Activated CD8-positive, alpha-beta memory T cell treated with anti-CD3 and anti-CD28 coated beads, Interleukin-2, amount 10 ng/mL, durations not matched to agents 7 days and 5 days (primary cell): ENCODE results near the gene TM6SF1. TPM values are rescaled to one million over a fixed set of nuclear protein-coding genes. Genes with fewer than 3 reads are reported as not detected.

Experiments used
- ATAC-seq: fragments of 150-1000 bp; cut with Tn5 transposase; one replicate; pipeline ENCODE4 v1.10.0; 2021; ENCODE audit warnings: moderate library complexity
- CTCF ChIA-PET: fragments of 350-600 bp; sonication (Branson Sonifier 250); formaldehyde crosslinking; loops from one replicate; lab custom pipeline; 2021; ENCODE audit warnings: antibody characterized with exemption; lab: Charles Lee
- DNase-seq: peaks from one replicate; pipeline ENCODE4 v3.0.0-alpha.2; 2020
- H3K27ac Mint-ChIP-seq: one replicate; pipeline ENCODE4 v1.8.0; 2021; ENCODE audit warnings: mild to moderate bottlenecking, mixed read lengths
- H3K27me3 Mint-ChIP-seq: one replicate; pipeline ENCODE4 v1.8.0; 2021; ENCODE audit warnings: mixed read lengths
- H3K36me3 Mint-ChIP-seq: one replicate; pipeline ENCODE4 v1.8.0; 2021; ENCODE audit warnings: mild to moderate bottlenecking, mixed read lengths
- H3K4me1 Mint-ChIP-seq: one replicate; pipeline ENCODE4 v1.8.0; 2021; ENCODE audit warnings: mixed read lengths
- H3K4me3 Mint-ChIP-seq: one replicate; pipeline ENCODE4 v1.8.0; 2021; ENCODE audit warnings: mild to moderate bottlenecking, moderate library complexity, mixed read lengths
- H3K9me3 Mint-ChIP-seq: one replicate; pipeline ENCODE4 v1.8.0; 2022; ENCODE audit warnings: low read depth, mixed read lengths
- total RNA-seq, 2 experiments: library from RNA; stranded (reverse); gene quantifications; one replicate each; pipeline ENCODE4 v1.2.3, GENCODE V29; 2021

TM6SF1 gene
- total RNA-seq, result 10 to 100 TPM; 13.3 to 22.4 TPM

DNA sequence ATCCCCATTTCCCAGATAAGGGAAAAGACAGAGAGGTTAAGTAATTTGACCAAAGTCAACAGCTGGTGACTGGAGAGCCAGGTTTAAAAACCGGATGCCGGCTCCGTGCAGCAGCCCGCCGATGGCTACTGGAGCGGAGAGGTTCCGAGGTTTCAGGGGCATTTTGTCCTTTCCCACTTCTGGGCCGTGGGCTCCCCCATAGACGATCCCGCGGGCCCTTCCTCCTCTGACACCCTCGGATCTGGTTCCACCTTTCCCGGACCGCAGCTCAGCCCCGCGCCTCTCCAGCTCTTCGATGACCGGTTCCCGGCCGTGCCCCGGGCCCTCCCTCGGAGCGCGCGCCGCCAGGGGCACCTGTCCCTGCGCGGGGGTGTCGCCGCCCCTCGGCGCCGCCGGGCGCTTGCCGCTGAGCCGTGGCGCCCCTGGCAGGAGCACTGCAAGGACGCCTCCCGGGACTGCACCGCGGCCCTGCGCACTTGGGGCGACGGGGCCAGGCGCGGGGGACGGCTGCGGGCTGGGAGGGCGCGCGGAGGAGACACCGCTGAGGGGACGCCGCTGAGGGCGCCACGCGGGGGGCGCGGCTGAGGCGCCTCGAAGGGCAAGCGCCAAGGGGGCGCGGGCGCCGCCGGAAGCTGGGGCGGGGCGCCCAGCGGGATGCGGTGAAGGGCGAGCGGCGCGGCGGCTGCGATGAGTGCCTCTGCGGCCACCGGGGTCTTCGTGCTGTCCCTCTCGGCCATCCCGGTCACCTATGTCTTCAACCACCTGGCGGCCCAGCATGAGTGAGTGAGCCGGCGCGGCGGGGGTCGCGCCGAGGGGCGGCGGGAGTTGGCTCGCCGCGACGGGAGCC, at the start of gene TM6SF1:
TSS of gene TM6SF1 (plus strand) at position 652 of the 847 bp plus-strand sequence. CDS start at position 688, 36 bp downstream.
- H3K36me3 Mint-ChIP-seq, result peaks cover 18% of the 10 kb centered on the region
- H3K27ac Mint-ChIP-seq, result peak within 1 kb of the TSS; percentile 89
- CTCF ChIA-PET, result interaction anchor here (1.2 to 3.7 kb wide), 3 partner anchors 10 to 101 kb away, joined by 4 to 11 read pairs (median 8); partner anchors contain the start of genes C15orf40 and HDGFL3
- ATAC-seq, result peak; percentile 68
- DNase-seq, result peak; percentile 54
- H3K4me1 Mint-ChIP-seq, result peaks cover 34% of the 10 kb centered on the region
- peaks cover 33% of the 10 kb centered on the region for H3K27me3 Mint-ChIP-seq
- peaks cover 3% of the 10 kb centered on the region for H3K9me3 Mint-ChIP-seq
- peak within 1 kb of the TSS; percentile 93 for H3K4me3 Mint-ChIP-seq

DNA sequence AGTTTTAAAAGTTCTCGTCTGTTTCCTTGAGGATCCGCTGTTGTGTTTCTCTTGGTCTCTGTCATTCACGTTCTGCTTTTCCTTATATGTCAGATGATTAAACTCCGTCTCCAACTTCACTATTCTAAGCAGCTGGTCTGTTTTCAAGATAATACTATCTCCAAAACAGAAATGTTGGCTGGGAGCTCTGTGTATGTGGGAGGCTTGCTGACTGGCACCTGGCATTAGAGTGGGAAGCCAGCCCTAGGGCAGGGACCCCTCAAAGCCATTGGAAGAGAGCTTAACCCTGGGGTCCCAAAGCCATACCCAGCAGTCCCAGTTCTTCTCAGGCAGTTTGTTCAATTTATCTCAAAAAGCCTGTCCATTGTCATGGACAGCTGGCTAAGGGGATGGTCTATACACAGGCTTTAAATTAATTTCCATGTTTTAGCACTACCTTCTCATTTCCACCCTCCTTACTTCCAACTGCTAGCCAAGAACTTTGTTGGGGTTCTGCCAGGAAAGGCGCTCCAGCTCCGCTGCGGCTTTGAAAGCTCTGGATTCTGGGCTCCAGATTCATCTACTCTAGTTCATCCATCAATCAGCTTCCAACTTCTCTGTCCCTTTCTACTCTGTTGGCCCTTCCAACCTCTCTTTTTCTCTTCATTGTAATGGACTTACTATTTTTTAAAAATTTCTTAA, 49.6 kb upstream of the TM6SF1 start:
- Mint-ChIP-seq H3K9me3 (no peaks in the 10 kb centered on the region), H3K27ac (no peak overlapping the region), H3K27me3 (no peaks in the 10 kb centered on the region), H3K4me3 (no peak overlapping the region), H3K36me3 (peaks cover 24% of the 10 kb centered on the region), H3K4me1 (peaks cover 6% of the 10 kb centered on the region)
- no peak for DNase-seq
- no peak for ATAC-seq
- CTCF ChIA-PET, result interaction anchor here (0.6 kb wide), 1 partner anchor 9 kb away, joined by 3 read pairs; the partner anchor contains the start of gene BTBD1

DNA sequence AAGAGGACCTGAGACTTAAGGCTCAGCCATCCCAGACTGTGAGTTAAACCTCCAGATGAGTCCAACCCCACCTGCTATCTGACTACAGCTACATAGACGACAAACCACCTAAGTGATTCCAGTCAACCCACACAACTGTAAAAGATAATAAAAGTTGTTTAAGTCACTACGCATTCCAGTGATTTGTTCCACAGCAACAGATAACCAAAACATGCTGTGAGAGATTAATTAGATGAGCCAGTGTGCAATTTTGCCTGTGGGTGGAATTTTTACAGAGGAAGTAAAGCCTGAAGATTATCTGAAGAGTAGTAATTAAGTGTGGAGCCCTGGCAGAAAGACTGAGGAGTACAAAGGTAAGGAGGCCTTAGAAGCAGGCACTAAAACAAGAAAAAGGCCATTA, 45.8 kb upstream of the TM6SF1 start:
- peaks cover 14% of the 10 kb centered on the region for H3K36me3 Mint-ChIP-seq
- no peak overlapping the region for H3K27ac Mint-ChIP-seq
- no peak overlapping the region for H3K4me3 Mint-ChIP-seq
- no peaks in the 10 kb centered on the region for H3K9me3 Mint-ChIP-seq
- peaks cover 6% of the 10 kb centered on the region for H3K4me1 Mint-ChIP-seq
- ATAC-seq (no peak), DNase-seq (no peak)
- CTCF ChIA-PET, result interaction anchor here (1.2 kb wide), 1 partner anchor 50 kb away, joined by 5 read pairs; the partner anchor contains the start of gene C15orf40
- no peaks in the 10 kb centered on the region for H3K27me3 Mint-ChIP-seq

DNA sequence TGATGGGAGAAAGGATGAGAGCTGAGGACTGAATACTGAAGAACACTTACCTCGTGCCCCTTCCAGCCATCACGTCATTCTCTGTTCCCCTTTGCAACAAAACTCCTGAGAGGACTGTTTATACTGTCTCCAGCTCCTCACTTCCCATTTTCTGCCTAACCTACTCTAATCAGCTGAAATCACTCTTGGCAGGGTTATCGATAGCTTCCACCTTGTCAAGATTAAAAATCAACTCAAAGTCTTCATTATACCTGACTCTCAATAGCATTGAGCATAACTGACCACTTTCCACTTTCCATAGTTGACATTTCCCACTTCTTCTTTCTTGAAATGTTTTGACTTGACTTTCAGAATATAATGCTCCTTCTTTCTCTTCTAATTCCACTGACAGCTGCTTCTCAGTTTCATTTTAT, 44.7 kb upstream of the TM6SF1 start:
- DNase-seq (no peak), ATAC-seq (no peak)
- Mint-ChIP-seq H3K27ac (no peak overlapping the region), H3K27me3 (no peaks in the 10 kb centered on the region), H3K4me1 (peaks cover 9% of the 10 kb centered on the region), H3K4me3 (no peak overlapping the region), H3K36me3 (peaks cover 11% of the 10 kb centered on the region), H3K9me3 (no peaks in the 10 kb centered on the region)
- CTCF ChIA-PET, result interaction anchor here (0.9 kb wide), 1 partner anchor 8 kb away, joined by 3 read pairs; no protein-coding TSS in a partner anchor

DNA sequence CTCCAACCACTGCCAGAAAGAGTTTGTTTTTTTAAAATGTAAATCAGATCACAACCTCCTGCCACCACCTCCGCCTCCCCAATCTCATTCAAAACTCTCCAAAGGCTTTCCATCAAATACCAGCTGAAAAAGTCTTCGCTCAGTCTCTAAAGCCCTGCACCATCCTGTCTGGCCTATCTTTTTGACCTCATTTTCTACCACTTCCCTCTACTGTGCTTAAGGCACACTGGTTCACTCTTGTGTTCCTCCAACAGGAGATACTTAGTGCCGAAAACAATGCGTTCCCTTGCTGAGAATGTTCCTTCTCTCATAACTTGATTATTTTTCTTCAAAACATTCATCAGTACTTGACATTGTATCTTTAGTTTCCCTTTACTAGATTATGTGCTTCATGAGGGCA, 43.9 kb upstream of the TM6SF1 start:
- DNase-seq (no peak), ATAC-seq (no peak)
- Mint-ChIP-seq H3K36me3 (peaks cover 11% of the 10 kb centered on the region), H3K27ac (no peak overlapping the region), H3K9me3 (no peaks in the 10 kb centered on the region), H3K4me1 (peaks cover 8% of the 10 kb centered on the region), H3K4me3 (no peak overlapping the region), H3K27me3 (no peaks in the 10 kb centered on the region)
- CTCF ChIA-PET, result interaction anchor here (0.7 to 0.9 kb wide), 2 partner anchors 9 to 313 kb away, joined by 3 read pairs; no protein-coding TSS in a partner anchor

DNA sequence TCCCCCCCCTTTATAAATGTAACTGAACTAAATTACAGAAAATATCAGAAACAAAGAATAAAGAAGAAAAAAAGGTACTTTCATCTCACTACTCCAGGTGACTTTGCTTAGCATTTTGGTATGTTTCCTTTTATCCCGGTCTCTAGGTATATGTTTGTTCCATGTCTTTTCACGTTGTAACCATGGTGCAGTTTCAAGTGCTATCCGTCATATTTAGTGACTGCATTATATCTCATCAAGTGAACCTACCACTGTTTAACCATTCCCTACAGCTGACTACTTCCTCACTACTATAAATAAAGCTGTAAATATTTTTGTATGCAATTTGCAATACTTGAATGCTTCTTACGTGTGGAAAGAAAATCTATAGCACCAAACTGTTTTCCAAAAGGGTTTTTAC, 42.6 kb upstream of the TM6SF1 start:
- Mint-ChIP-seq H3K4me1 (peaks cover 6% of the 10 kb centered on the region), H3K27me3 (no peaks in the 10 kb centered on the region), H3K9me3 (no peaks in the 10 kb centered on the region), H3K4me3 (peak overlapping the region; percentile 80), H3K36me3 (peaks cover 16% of the 10 kb centered on the region), H3K27ac (peak overlapping the region; percentile 72)
- CTCF ChIA-PET, result interaction anchor here (0.8 to 1.5 kb wide), 3 partner anchors 10 to 54 kb away, joined by 3 to 5 read pairs (median 3); no protein-coding TSS in a partner anchor
- DNase-seq, result no peak
- ATAC-seq, result no peak

DNA sequence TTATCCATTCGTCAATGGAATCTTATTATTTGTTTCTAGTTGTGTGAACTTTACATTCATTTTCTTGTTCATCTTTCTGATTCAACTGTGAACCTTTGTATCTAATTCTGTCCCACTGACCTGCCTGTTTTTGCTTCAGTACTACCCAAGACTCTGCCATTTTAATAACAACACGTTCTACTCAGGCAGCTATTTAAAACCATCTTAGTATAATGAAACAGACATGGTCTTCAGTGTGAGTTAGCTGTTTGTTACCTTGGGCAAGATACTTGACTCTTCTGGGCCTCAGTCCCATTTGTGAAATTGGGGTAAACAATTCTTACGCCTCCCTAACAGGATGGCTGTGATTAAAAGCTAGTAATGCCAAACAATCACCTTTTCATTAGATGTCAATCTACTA, 42.0 kb upstream of the TM6SF1 start:
- CTCF ChIA-PET, result interaction anchor here (1.2 to 1.5 kb wide), 2 partner anchors 11 to 55 kb away, joined by 3 to 5 read pairs; no protein-coding TSS in a partner anchor
- Mint-ChIP-seq H3K36me3 (peaks cover 16% of the 10 kb centered on the region), H3K9me3 (no peaks in the 10 kb centered on the region), H3K4me3 (peak overlapping the region; percentile 80), H3K4me1 (peaks cover 6% of the 10 kb centered on the region), H3K27ac (peak overlapping the region; percentile 72), H3K27me3 (no peaks in the 10 kb centered on the region)
- DNase-seq (no peak), ATAC-seq (no peak)

DNA sequence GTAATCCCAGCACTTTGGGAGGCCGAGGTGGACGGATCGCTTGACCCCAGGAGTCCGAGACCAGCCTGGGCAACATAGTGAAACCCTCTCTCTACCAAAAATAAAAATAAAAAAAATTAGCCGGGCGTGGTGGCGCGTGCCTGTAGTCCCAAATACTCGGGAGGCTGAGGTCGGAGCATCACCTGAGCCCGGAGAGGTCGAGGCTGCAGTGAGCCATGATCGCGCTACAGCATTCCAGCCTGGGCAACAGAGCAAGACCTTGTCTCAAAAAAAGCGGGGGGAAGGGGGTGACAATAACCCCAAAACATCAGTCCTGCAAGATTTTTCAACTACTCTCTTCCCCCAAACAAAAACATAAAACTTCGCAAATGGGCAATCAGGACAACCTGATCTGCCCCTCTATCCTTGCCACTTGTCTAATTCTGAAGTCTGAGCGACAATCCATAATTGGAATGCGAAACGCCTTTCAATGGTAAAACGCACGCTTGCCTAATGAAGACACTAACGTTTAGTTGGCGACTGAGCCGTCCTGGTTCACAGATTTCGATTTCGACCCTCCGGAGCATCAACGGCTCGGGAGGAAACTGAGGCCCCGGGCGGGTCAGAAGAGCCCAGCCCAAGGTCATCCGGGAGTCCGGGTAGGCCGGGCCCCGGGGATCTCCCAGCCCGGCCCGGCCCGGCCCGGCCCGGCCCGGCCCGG, 41.3 kb upstream of the TM6SF1 start:
- H3K27ac Mint-ChIP-seq, result peak overlapping the region; percentile 72

DNA sequence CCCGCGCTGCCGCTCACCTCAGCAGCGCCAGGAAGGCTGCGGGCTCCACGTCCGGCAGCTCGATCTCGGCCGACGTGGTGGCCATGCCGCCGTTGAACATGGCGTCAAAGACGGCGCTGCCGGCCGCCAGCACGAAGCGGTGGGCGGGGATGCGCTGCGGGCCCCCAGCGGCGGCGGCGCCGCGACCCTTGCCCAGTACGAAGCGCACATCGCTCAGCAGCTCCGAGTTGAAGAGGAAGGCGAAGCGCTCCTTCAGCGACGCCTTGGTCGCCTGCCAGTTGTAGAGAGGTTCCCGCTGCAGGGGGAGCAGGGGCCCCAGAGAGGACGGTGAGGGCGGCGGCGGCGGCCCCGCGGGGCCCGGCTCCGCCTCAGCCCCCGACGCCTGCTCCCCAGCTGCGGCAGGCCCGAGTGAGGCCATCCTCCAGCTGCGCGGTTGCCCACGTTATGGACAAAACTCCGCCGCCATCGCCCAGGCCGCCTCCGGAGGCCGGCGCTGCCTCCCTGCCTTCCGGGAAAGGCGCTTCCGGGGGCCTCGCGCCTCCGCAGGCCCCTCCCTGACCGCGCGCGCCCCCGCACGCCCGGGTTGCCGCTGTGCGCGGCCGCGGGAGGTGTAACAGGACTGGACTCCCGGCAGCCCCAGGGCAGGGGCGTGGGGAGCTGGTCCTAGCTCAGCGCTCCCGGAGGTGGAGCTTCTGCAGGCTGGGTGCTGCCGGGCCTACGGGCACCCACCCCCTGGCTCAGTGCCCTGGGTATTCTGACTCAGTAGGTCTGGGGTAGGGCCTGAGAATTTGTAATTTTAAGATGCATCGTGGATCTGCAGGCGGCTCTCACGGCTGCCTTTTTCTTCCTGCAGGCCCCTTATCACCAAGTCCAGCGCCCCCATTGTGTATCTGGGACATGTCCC, 40.5 kb upstream of the TM6SF1 start, which contains the start of gene BTBD1:
TSS of gene BTBD1 (minus strand) at position 519 of the 904 bp plus-strand sequence. CDS start at position 418, 101 bp downstream.
- Mint-ChIP-seq H3K36me3 (peaks cover 17% of the 10 kb centered on the region), H3K9me3 (no peaks in the 10 kb centered on the region), H3K27me3 (no peaks in the 10 kb centered on the region), H3K4me3 (peak within 1 kb of the TSS; percentile 80), H3K4me1 (peaks cover 3% of the 10 kb centered on the region), H3K27ac (peak within 1 kb of the TSS; percentile 75)
- ATAC-seq (peak; percentile 88), DNase-seq (peak; percentile 90)
- CTCF ChIA-PET, result interaction anchor here (0.6 to 3.1 kb wide), 8 partner anchors 9 to 254 kb away, joined by 3 to 21 read pairs (median 3); partner anchors contain the start of gene C15orf40

More for the DNA sequence above, 41.3 kb upstream of the TM6SF1 start:
- Mint-ChIP-seq H3K4me3 (peak overlapping the region; percentile 80), H3K4me1 (peaks cover 3% of the 10 kb centered on the region), H3K9me3 (no peaks in the 10 kb centered on the region), H3K36me3 (peaks cover 17% of the 10 kb centered on the region), H3K27me3 (no peaks in the 10 kb centered on the region)
- no peak for DNase-seq
- CTCF ChIA-PET, result interaction anchor here (0.6 to 3.1 kb wide), 7 partner anchors 8 to 253 kb away, joined by 3 to 21 read pairs (median 3); partner anchors contain the start of gene C15orf40
- ATAC-seq, result no peak

DNA sequence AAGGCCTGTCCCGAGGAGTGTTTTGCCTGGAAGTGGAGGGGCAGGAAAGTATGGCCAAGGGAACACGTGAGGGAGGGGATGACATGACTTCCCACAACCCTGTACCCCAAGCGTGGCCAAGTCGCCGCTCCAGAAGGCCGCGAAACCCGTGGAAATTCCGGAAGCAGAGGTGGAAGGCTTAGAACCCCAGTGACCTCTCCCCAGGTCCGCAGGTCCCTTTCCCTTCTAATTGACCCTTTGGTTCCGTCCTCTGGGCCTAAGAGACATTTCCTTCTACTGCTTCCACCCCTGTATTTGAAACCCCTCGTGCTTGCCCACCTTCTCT, 39.8 kb upstream of the TM6SF1 start:
- CTCF ChIA-PET, result interaction anchor here (0.8 to 3.1 kb wide), 4 partner anchors 10 to 57 kb away, joined by 3 to 21 read pairs (median 3); partner anchors contain the start of gene C15orf40
- ATAC-seq, result no peak
- peak overlapping the region; percentile 80 for H3K4me3 Mint-ChIP-seq

DNA sequence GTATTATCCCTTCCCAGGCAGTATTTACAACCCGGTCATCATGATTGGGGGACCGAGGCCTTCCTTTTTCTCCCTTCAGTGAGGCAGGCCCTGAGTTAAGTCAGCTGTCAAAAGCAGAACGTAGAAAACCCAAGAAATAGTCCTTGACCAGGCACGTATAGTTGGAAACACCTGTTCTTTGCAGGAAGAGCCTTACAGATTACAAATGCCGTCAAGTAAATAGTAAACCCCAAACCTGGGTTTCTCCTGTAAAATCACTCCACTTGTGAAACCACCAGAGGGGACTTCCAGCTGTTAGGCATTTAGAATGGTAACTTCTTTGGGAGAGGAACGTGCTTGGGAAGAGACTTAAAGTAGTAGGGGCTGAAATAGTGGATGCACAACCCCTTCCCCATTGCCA, 39.4 kb upstream of the TM6SF1 start:
- no peaks in the 10 kb centered on the region for H3K27me3 Mint-ChIP-seq
- CTCF ChIA-PET, result interaction anchor here (3.1 kb wide), 1 partner anchor 57 kb away, joined by 21 read pairs; the partner anchor contains the start of gene C15orf40

More for the DNA sequence above, 39.8 kb upstream of the TM6SF1 start:
- peaks cover 19% of the 10 kb centered on the region for H3K36me3 Mint-ChIP-seq
- no peaks in the 10 kb centered on the region for H3K27me3 Mint-ChIP-seq
- no peak for DNase-seq
- H3K4me1 Mint-ChIP-seq, result peaks cover 3% of the 10 kb centered on the region
- H3K27ac Mint-ChIP-seq, result peak overlapping the region; percentile 75
- peaks cover 3% of the 10 kb centered on the region for H3K9me3 Mint-ChIP-seq

More for the DNA sequence above, 39.4 kb upstream of the TM6SF1 start:
- peaks cover 19% of the 10 kb centered on the region for H3K36me3 Mint-ChIP-seq
- ATAC-seq, result no peak
- peaks cover 3% of the 10 kb centered on the region for H3K4me1 Mint-ChIP-seq
- peak overlapping the region; percentile 75 for H3K27ac Mint-ChIP-seq
- no peak for DNase-seq
- peak overlapping the region; percentile 80 for H3K4me3 Mint-ChIP-seq
- H3K9me3 Mint-ChIP-seq, result peaks cover 3% of the 10 kb centered on the region
